Uterus (tissue), 4 donors: ENCODE data around the gene RASGEF1C. TPM values are rescaled to one million over a fixed set of nuclear protein-coding genes. Genes with fewer than 3 reads are reported as not detected.

Source experiments
- DNase-seq, 2 donors: peaks; one replicate each; pipeline ENCODE4 v3.0.0-alpha.2; 2019 to 2020
- H3K27ac ChIP-seq, 2 donors: fragments of 200-600 bp; sonication (generic); 1 replicate in 1 of 2; 2 replicates in 1 of 2; pipeline ENCODE4 v1.5.1; 2016 to 2018
- H3K27me3 ChIP-seq, 2 donors: fragments of 200-600 bp; sonication (generic); one replicate each; pipeline ENCODE4 v1.5.1; 2018 to 2019; ENCODE audit warnings: control low read depth in 1 of 2
- H3K36me3 ChIP-seq, 2 donors: fragments of 200-600 bp; sonication (generic); one replicate each; pipeline ENCODE4 v1.5.1; 2019; ENCODE audit warnings: control low read depth in 1 of 2
- H3K4me1 ChIP-seq, 2 donors: fragments of 200-600 bp; sonication (generic); one replicate each; pipeline ENCODE4 v1.5.1; 2018 to 2019; ENCODE audit warnings: control low read depth in 1 of 2
- H3K4me3 ChIP-seq, 2 donors: fragments of 200-600 bp; sonication (generic); 1 replicate in 1 of 2; 2 replicates in 1 of 2; pipeline ENCODE4 v1.5.1; 2018 to 2019; ENCODE audit warnings: mild to moderate bottlenecking in 1 of 2
- H3K9me3 ChIP-seq, 2 donors: fragments of 200-600 bp; sonication (generic); one replicate each; pipeline ENCODE4 v1.5.1; 2019; ENCODE audit warnings: control low read depth in 1 of 2
- CTCF ChIP-seq, 4 experiments: fragments of 200-600 bp in 2 of 4; fragments of 450-650 bp in 2 of 4; sonication (generic) in 2 of 4; IDR thresholded peaks; one replicate each; pipeline ENCODE4 v1.5.1; 2016 to 2019; ENCODE audit warnings: antibody characterized with exemption in 4 of 4, mild to moderate bottlenecking in 2 of 4, moderate library complexity in 1 of 4
- POLR2A ChIP-seq, 2 donors: fragments of 450-650 bp; IDR thresholded peaks; one replicate each; pipeline ENCODE4 v1.6.1; 2016; ENCODE audit warnings: antibody characterized with exemption in 2 of 2, mild to moderate bottlenecking in 1 of 2, moderate library complexity in 1 of 2
- intact Hi-C: fragments of 100-400 bp; cut with DNase I; formaldehyde crosslinking; loops from one replicate; pipeline ENCODE4 v1.15.1; 2023; ENCODE audit warnings: low total_unique reads
- total RNA-seq, 4 donors: library from RNA; depleted of rRNA in 3 of 4; stranded (reverse); fragments of >200 nt in 3 of 4; gene quantifications; one replicate each; pipeline versions ENCODE4 v1.1.0 to v1.2.4, GENCODE V29; 2014 to 2023
- donor health status: DM: yes; HTN: yes; CAD: no.

RASGEF1C gene
- total RNA-seq, 4 donors from 2014 or later = 1.2 TPM; not detected in 3

GRCh38 chr5:180140571-180140970, 68.4 kb downstream of the RASGEF1C start:
- intact Hi-C loops = no loop called here
- no peak for DNase-seq
- Histone ChIP-seq H3K27me3 (no peaks in the 10 kb centered on the region), H3K36me3 (no peaks in the 10 kb centered on the region), H3K27ac (no peak overlapping the region), H3K9me3 (no peaks in the 10 kb centered on the region), H3K4me1 (no peaks in the 10 kb centered on the region), H3K4me3 (no peak overlapping the region)
- TF ChIP-seq CTCF (IDR thresholded peaks at IDR 0.05) = no peak
- no peak for TF ChIP-seq POLR2A (IDR thresholded peaks at IDR 0.05)

DNA sequence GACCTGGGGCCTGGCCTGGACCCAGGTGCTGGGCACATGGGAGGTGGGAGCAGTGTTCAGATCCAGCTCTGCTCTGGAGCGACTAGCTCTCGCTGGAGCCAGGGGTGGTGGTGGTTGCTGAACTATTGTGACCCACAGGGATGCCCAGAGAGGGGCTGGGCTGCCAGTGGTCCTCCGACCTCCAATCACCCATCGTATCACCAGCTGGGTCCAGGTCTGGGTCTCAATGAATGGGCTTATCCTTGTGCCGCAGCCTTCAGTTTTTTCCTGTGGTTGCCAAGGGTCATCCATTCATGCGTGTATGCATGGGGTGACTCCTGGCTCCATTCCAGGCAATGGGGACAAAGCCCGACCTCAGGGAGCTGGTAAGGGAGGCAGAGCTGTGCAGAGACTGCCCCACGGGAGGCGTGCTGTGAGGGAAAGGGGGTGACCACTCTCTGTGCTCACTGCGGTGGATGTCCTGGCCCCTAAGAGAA, 68.9 kb downstream of the RASGEF1C start:
- no peak for TF ChIP-seq CTCF (IDR thresholded peaks at IDR 0.05)
- TF ChIP-seq POLR2A (IDR thresholded peaks at IDR 0.05) = no peak
- no peak overlapping the region for H3K4me3 ChIP-seq
- no peaks in the 10 kb centered on the region for H3K4me1 ChIP-seq
- no peaks in the 10 kb centered on the region for H3K27me3 ChIP-seq
- H3K9me3 ChIP-seq = no peaks in the 10 kb centered on the region
- H3K36me3 ChIP-seq = no peaks in the 10 kb centered on the region
- intact Hi-C loops = no loop called here
- H3K27ac ChIP-seq = no peak overlapping the region
- peak in 1 of 2 donors; percentile 6 for DNase-seq

DNA sequence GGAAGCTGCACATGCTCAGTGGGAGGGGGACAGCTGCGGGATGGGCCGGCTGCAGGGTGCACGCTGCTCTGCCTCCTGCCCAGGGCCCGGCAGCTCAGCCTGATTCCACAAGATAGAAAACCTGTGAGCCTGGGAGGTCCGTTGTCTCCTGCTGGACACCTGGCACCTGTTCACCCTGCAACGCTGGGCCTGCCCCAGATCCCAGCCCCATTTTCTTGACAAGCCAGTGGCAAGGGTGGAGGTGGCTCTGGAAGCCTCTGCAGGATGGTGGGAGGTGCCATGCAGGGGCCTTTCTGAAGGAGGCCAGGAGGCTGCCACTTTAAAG, 69.3 kb downstream of the RASGEF1C start:
- H3K27ac ChIP-seq = no peak overlapping the region
- TF ChIP-seq CTCF (IDR thresholded peaks at IDR 0.05) (no peak), POLR2A (IDR thresholded peaks at IDR 0.05) (no peak)
- no peaks in the 10 kb centered on the region for H3K4me1 ChIP-seq

GRCh38 chr5:180138976-180139730, 69.9 kb downstream of the RASGEF1C start:
- no peak overlapping the region for H3K27ac ChIP-seq
- no peaks in the 10 kb centered on the region for H3K27me3 ChIP-seq
- H3K4me1 ChIP-seq = no peaks in the 10 kb centered on the region
- intact Hi-C loops = no loop called here
- DNase-seq = peak in 1 of 2 donors; percentile 10
- no peak overlapping the region for H3K4me3 ChIP-seq
- TF ChIP-seq CTCF (IDR thresholded peaks at IDR 0.05) (no peak), POLR2A (IDR thresholded peaks at IDR 0.05) (no peak)
- no peaks in the 10 kb centered on the region for H3K36me3 ChIP-seq
- no peaks in the 10 kb centered on the region for H3K9me3 ChIP-seq

More for the DNA sequence above, 69.3 kb downstream of the RASGEF1C start:
- H3K27me3 ChIP-seq = no peaks in the 10 kb centered on the region
- no peak overlapping the region for H3K4me3 ChIP-seq
- H3K9me3 ChIP-seq = no peaks in the 10 kb centered on the region
- intact Hi-C loops = no loop called here
- H3K36me3 ChIP-seq = no peaks in the 10 kb centered on the region
- no peak for DNase-seq

GRCh38 chr5:180138214-180138975, 70.6 kb downstream of the RASGEF1C start:
- no peak overlapping the region for H3K27ac ChIP-seq
- H3K36me3 ChIP-seq = no peaks in the 10 kb centered on the region
- H3K9me3 ChIP-seq = no peaks in the 10 kb centered on the region
- TF ChIP-seq POLR2A (IDR thresholded peaks at IDR 0.05) (no peak), CTCF (IDR thresholded peaks at IDR 0.05) (no peak)
- intact Hi-C loops = no loop called here
- DNase-seq = no peak
- H3K4me1 ChIP-seq = no peaks in the 10 kb centered on the region
- H3K27me3 ChIP-seq = no peaks in the 10 kb centered on the region
- no peak overlapping the region for H3K4me3 ChIP-seq
